ENCODE measurements around the gene KCNE4. TPM values are rescaled to one million over a fixed set of nuclear protein-coding genes. Genes with fewer than 3 reads are reported as not detected.

KCNE4 gene
- total RNA-seq, 1 experiment from 2014 or later: not detected

DNA sequence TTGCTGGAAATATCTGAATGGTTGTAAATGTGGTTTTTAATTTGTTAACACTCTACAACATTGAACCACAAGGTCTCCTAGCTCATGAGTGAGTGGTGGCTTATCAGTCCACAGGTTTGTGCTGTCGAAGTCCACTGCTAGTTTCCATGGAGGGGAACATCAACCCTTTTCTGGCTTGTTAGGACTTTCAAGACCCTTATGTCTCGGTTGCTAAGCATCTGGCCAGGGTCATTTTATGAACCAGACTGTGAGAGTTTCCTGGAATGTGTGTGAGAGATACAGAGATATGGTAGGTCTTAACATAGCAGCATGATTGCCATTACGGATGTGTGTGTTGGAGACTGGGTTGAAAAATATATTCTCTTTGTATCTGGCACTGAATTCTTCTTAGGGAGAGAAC is 36.9 kb downstream of the KCNE4 start:
- intact Hi-C loops (cut with micrococcal nuclease): no loop called here
- CTCF ChIA-PET: no interaction called here
- DNase-seq (no peak), ATAC-seq (no peak)
- no peaks in the 10 kb centered on the region for H3K36me3 ChIP-seq (ENCODE audit: low read depth, low read length)
- no peak overlapping the region for H3K27ac ChIP-seq (ENCODE audit: low read length)
- no TSS peak for BruUV-seq (replicated peaks)
- H3K9me2 ChIP-seq (replicated peaks; ENCODE audit: low read length): no peaks in the 10 kb centered on the region
- no peaks in the 10 kb centered on the region for H3K9me3 ChIP-seq (ENCODE audit: low read length)
- H2AFZ ChIP-seq (ENCODE audit: low read length): no peak overlapping the region
- H3K4me3 ChIP-seq (ENCODE audit: low read length): no peak overlapping the region
- H3K9ac ChIP-seq (ENCODE audit: low read length): no peak overlapping the region
- no peaks in the 10 kb centered on the region for H4K20me1 ChIP-seq (ENCODE audit: low read length)
- H3F3A ChIP-seq (ENCODE audit: low read length, unreplicated experiment): no peaks in the 10 kb centered on the region
- H3K27me3 ChIP-seq (ENCODE audit: low read length): no peaks in the 10 kb centered on the region
- no peaks in the 10 kb centered on the region for H3K4me1 ChIP-seq (ENCODE audit: insufficient read depth, low read length)
- POLR2A ChIA-PET (ENCODE audit: unreplicated experiment): no interaction called here
- TF ChIP-seq EZH2phosphoT487 (IDR thresholded peaks at IDR 0.05; ENCODE audit: borderline replicate concordance, low read length) (no peak), EZH2 (IDR thresholded peaks at IDR 0.05; ENCODE audit: low read length, unreplicated experiment) (no peak)
- TF ChIP-seq, protein P1, sequence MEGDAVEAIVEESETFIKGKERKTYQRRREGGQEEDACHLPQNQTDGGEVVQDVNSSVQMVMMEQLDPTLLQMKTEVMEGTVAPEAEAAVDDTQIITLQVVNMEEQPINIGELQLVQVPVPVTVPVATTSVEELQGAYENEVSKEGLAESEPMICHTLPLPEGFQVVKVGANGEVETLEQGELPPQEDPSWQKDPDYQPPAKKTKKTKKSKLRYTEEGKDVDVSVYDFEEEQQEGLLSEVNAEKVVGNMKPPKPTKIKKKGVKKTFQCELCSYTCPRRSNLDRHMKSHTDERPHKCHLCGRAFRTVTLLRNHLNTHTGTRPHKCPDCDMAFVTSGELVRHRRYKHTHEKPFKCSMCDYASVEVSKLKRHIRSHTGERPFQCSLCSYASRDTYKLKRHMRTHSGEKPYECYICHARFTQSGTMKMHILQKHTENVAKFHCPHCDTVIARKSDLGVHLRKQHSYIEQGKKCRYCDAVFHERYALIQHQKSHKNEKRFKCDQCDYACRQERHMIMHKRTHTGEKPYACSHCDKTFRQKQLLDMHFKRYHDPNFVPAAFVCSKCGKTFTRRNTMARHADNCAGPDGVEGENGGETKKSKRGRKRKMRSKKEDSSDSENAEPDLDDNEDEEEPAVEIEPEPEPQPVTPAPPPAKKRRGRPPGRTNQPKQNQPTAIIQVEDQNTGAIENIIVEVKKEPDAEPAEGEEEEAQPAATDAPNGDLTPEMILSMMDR (conservative IDR thresholded peaks at IDR 0.05; ENCODE audit: low read depth, low read length): no peak
- no peak overlapping the region for H3K4me2 ChIP-seq (ENCODE audit: low read length)
- H3K79me2 ChIP-seq (ENCODE audit: low read length): no peaks in the 10 kb centered on the region

DNA sequence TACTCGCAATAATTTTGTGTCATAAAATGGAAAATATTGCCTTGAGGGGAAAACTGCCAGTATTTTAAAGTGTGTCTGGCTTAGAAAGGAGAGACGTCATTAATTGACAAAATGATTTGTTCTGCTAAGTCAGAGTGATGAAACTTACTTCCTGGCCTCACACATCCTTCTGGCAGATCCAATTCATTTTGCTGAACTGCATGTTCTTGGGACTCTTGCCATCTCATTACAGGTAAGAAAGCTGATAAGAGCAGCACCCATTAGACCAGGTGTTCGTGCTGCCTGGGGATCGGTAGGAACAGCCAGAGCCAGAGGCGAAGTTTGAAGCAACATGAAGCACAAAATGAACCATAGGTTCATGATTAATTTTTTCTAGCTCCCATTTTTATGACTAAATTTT is 38.0 kb downstream of the KCNE4 start:
- Histone ChIP-seq H3K9me3 (ENCODE audit: low read length) (no peaks in the 10 kb centered on the region), H3K4me2 (ENCODE audit: low read length) (no peak overlapping the region), H4K20me1 (ENCODE audit: low read length) (no peaks in the 10 kb centered on the region), H3K36me3 (ENCODE audit: low read depth, low read length) (no peaks in the 10 kb centered on the region), H3K9ac (ENCODE audit: low read length) (no peak overlapping the region), H3K79me2 (ENCODE audit: low read length) (no peaks in the 10 kb centered on the region), H3K4me3 (ENCODE audit: low read length) (no peak overlapping the region), H3K27ac (ENCODE audit: low read length) (no peak overlapping the region), H3K27me3 (ENCODE audit: low read length) (no peaks in the 10 kb centered on the region), H3K4me1 (ENCODE audit: insufficient read depth, low read length) (no peaks in the 10 kb centered on the region), H2AFZ (ENCODE audit: low read length) (no peak overlapping the region), H3F3A (ENCODE audit: low read length, unreplicated experiment) (no peaks in the 10 kb centered on the region), H3K9me2 (replicated peaks; ENCODE audit: low read length) (no peaks in the 10 kb centered on the region)
- POLR2A ChIA-PET (ENCODE audit: unreplicated experiment): no interaction called here
- no peak for DNase-seq
- no peak for TF ChIP-seq EZH2 (IDR thresholded peaks at IDR 0.05; ENCODE audit: low read length, unreplicated experiment)
- TF ChIP-seq, protein P1 (conservative IDR thresholded peaks at IDR 0.05; ENCODE audit: low read depth, low read length): no peak
- TF ChIP-seq EZH2phosphoT487 (IDR thresholded peaks at IDR 0.05; ENCODE audit: borderline replicate concordance, low read length): no peak
- no peak for ATAC-seq
- intact Hi-C loops (cut with micrococcal nuclease): no loop called here
- BruUV-seq (replicated peaks): no TSS peak
- CTCF ChIA-PET: no interaction called here

DNA sequence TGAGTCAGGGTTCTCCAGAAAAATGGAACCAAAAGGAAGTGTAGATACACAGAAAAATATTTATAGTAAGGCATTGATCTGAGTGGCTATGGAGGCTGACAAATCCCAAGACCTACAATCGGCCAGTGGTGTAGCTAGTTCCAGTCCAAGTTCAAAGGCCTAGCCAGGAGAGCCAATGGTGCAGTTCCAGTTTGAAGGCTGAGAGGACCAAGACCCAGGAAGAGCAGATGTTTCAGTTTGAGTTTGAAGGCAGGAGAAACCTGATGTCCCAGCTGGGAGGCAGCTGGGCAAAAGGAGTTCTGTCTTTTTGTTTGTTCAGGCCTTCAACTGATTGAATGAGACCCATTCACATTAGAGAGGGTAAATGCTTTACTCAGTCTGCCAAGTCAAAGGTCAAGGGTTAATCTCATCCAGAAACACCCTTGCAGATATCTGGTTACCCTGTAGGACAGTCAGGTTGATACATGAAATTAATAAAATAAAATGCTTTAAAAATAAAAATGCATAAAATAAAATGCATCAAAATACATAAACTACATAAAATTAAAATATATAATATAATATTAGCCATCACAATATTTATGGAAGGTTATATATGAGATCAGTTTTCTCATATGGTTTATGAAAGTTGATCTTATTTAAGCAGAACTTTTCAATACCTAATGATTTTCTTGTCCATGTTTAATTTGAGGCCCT is 38.7 kb downstream of the KCNE4 start:
- no TSS peak for BruUV-seq (replicated peaks)
- H2AFZ ChIP-seq (ENCODE audit: low read length): no peak overlapping the region
- H3K4me3 ChIP-seq (ENCODE audit: low read length): no peak overlapping the region
- H3K36me3 ChIP-seq (ENCODE audit: low read depth, low read length): no peaks in the 10 kb centered on the region
- intact Hi-C loops (cut with micrococcal nuclease): no loop called here
- H4K20me1 ChIP-seq (ENCODE audit: low read length): no peaks in the 10 kb centered on the region
- ATAC-seq (no peak), DNase-seq (no peak)
- POLR2A ChIA-PET (ENCODE audit: unreplicated experiment): no interaction called here
- no peak for TF ChIP-seq EZH2phosphoT487 (IDR thresholded peaks at IDR 0.05; ENCODE audit: borderline replicate concordance, low read length)
- TF ChIP-seq EZH2 (IDR thresholded peaks at IDR 0.05; ENCODE audit: low read length, unreplicated experiment): no peak
- TF ChIP-seq, protein P1 (conservative IDR thresholded peaks at IDR 0.05; ENCODE audit: low read depth, low read length): no peak
- H3K79me2 ChIP-seq (ENCODE audit: low read length): no peaks in the 10 kb centered on the region
- CTCF ChIA-PET: no interaction called here
- no peaks in the 10 kb centered on the region for H3K27me3 ChIP-seq (ENCODE audit: low read length)
- H3K9ac ChIP-seq (ENCODE audit: low read length): no peak overlapping the region
- H3F3A ChIP-seq (ENCODE audit: low read length, unreplicated experiment): no peaks in the 10 kb centered on the region
- no peak overlapping the region for H3K27ac ChIP-seq (ENCODE audit: low read length)
- no peak overlapping the region for H3K4me2 ChIP-seq (ENCODE audit: low read length)
- H3K9me2 ChIP-seq (replicated peaks; ENCODE audit: low read length): no peaks in the 10 kb centered on the region
- no peaks in the 10 kb centered on the region for H3K9me3 ChIP-seq (ENCODE audit: low read length)
- H3K4me1 ChIP-seq (ENCODE audit: insufficient read depth, low read length): no peaks in the 10 kb centered on the region

All from PC-3 (cell line).